Natural killer cell treated with Interleukin-12 subunit alpha and Interleukin-12 subunit beta and Interleukin-15 and Interleukin-18, amount 100 ng/mL, for 72 hours (primary cell): Measurements from ENCODE around the gene PRKN. TPM values are rescaled to one million over a fixed set of nuclear protein-coding genes. Genes with fewer than 3 reads are reported as not detected.
A peak's percentile ranks its signal among the peaks of the same experiment; 100 is the strongest.

ENCODE experiments used
- ATAC-seq, 2 donors: fragments of 150-1000 bp; cut with Tn5 transposase in 1 of 2; sonication (Bioruptor Pico), chemical (Tn5 transposase) in 1 of 2; 2 replicates each; pipeline ENCODE4 v1.10.0; 2021
- DNase-seq: peaks from one replicate; pipeline ENCODE4 v3.0.0; 2022; ENCODE audit warnings: low spot score
- H3K27ac Mint-ChIP-seq, 2 donors: 1 replicate in 1 of 2; 2 replicates in 1 of 2; pipeline ENCODE4 v1.8.0; 2022; ENCODE audit warnings: mixed read lengths in 2 of 2, mild to moderate bottlenecking in 1 of 2, moderate library complexity in 1 of 2
- H3K27me3 Mint-ChIP-seq, 2 donors: 1 replicate in 1 of 2; 2 replicates in 1 of 2; pipeline ENCODE4 v1.8.0; 2022; ENCODE audit warnings: mixed read lengths in 2 of 2
- H3K36me3 Mint-ChIP-seq: one replicate; pipeline ENCODE4 v1.8.0; 2022; ENCODE audit warnings: mixed read lengths
- H3K4me1 Mint-ChIP-seq, 2 donors: 1 replicate in 1 of 2; 2 replicates in 1 of 2; pipeline ENCODE4 v1.8.0; 2022; ENCODE audit warnings: low read depth in 2 of 2, mixed read lengths in 2 of 2, mild to moderate bottlenecking in 1 of 2
- H3K4me3 Mint-ChIP-seq: one replicate; pipeline ENCODE4 v1.8.0; 2022; ENCODE audit warnings: mixed read lengths
- H3K9me3 Mint-ChIP-seq: 2 replicates; pipeline ENCODE4 v1.8.0; 2022; ENCODE audit warnings: mixed read lengths
- total RNA-seq, 2 donors: library from RNA; stranded (reverse); gene quantifications; one replicate each; pipeline ENCODE4 v1.2.3, GENCODE V29; 2022

PRKN gene
- total RNA-seq, 2 donors from 2014 or later: not detected

GRCh38 chr6:161486361-161487216 is 1241.0 kb downstream of the PRKN start:
- DNase-seq (no peak), ATAC-seq (peak in 1 of 2 donors; percentile 6)
- Mint-ChIP-seq H3K9me3 (no peaks in the 10 kb centered on the region), H3K36me3 (no peaks in the 10 kb centered on the region), H3K4me1 (no peaks in the 10 kb centered on the region), H3K27me3 (peaks cover 18 to 19% of the 10 kb centered on the region in 2 donors), H3K4me3 (no peak overlapping the region), H3K27ac (no peak overlapping the region)

GRCh38 chr6:161482517-161482858 is 1245.1 kb downstream of the PRKN start:
- ATAC-seq (no peak), DNase-seq (no peak)
- H3K27me3 Mint-ChIP-seq: peaks cover 10 to 11% of the 10 kb centered on the region in 2 donors
- H3K36me3 Mint-ChIP-seq: no peaks in the 10 kb centered on the region
- H3K27ac Mint-ChIP-seq: no peak overlapping the region
- H3K4me3 Mint-ChIP-seq: no peak overlapping the region
- H3K9me3 Mint-ChIP-seq: no peaks in the 10 kb centered on the region
- H3K4me1 Mint-ChIP-seq: no peaks in the 10 kb centered on the region

- no peak for DNase-seq
- H3K4me1 Mint-ChIP-seq: no peaks in the 10 kb centered on the region
- no peak overlapping the region for H3K4me3 Mint-ChIP-seq
- no peak overlapping the region for H3K27ac Mint-ChIP-seq
- H3K27me3 Mint-ChIP-seq: peaks cover 5 to 9% of the 10 kb centered on the region in 2 donors
- no peaks in the 10 kb centered on the region for H3K9me3 Mint-ChIP-seq
- H3K36me3 Mint-ChIP-seq: no peaks in the 10 kb centered on the region
- ATAC-seq: no peak
Measured at GRCh38 chr6:161481786-161482516, 1245.6 kb downstream of the PRKN start.

- no peak for DNase-seq
- no peak for ATAC-seq
- H3K9me3 Mint-ChIP-seq: no peaks in the 10 kb centered on the region
- H3K27me3 Mint-ChIP-seq: peaks cover 0 to 7% of the 10 kb centered on the region in 2 donors
- no peak overlapping the region for H3K4me3 Mint-ChIP-seq
- no peaks in the 10 kb centered on the region for H3K4me1 Mint-ChIP-seq
- no peak overlapping the region for H3K27ac Mint-ChIP-seq
- no peaks in the 10 kb centered on the region for H3K36me3 Mint-ChIP-seq
Measured at GRCh38 chr6:161480421-161481155, 1247.0 kb downstream of the PRKN start.

- DNase-seq (no peak), ATAC-seq (no peak)
- Mint-ChIP-seq H3K27me3 (peaks cover 0 to 5% of the 10 kb centered on the region in 2 donors), H3K4me3 (no peak overlapping the region), H3K27ac (no peak overlapping the region), H3K36me3 (no peaks in the 10 kb centered on the region), H3K4me1 (no peaks in the 10 kb centered on the region), H3K9me3 (no peaks in the 10 kb centered on the region)
Measured at GRCh38 chr6:161479376-161479775, 1248.2 kb downstream of the PRKN start.

- H3K27me3 Mint-ChIP-seq: peaks cover 0 to 9% of the 10 kb centered on the region in 2 donors
- H3K4me3 Mint-ChIP-seq: no peak overlapping the region
- ATAC-seq (no peak), DNase-seq (no peak)
- no peaks in the 10 kb centered on the region for H3K36me3 Mint-ChIP-seq
- H3K9me3 Mint-ChIP-seq: no peaks in the 10 kb centered on the region
- H3K4me1 Mint-ChIP-seq: no peaks in the 10 kb centered on the region
- H3K27ac Mint-ChIP-seq: no peak overlapping the region
Measured at GRCh38 chr6:161477876-161478425, 1249.6 kb downstream of the PRKN start.

GRCh38 chr6:161476711-161477110 is 1250.9 kb downstream of the PRKN start:
- Mint-ChIP-seq H3K27ac (no peak overlapping the region), H3K36me3 (no peaks in the 10 kb centered on the region), H3K4me3 (no peak overlapping the region), H3K9me3 (no peaks in the 10 kb centered on the region), H3K4me1 (no peaks in the 10 kb centered on the region), H3K27me3 (peaks cover 0 to 16% of the 10 kb centered on the region in 2 donors)
- ATAC-seq: no peak
- no peak for DNase-seq

- Mint-ChIP-seq H3K27me3 (peaks cover 0 to 9% of the 10 kb centered on the region in 2 donors), H3K4me3 (no peak overlapping the region), H3K4me1 (peaks cover 0 to 6% of the 10 kb centered on the region in 2 donors), H3K36me3 (no peaks in the 10 kb centered on the region), H3K9me3 (no peaks in the 10 kb centered on the region), H3K27ac (no peak overlapping the region)
- DNase-seq (no peak), ATAC-seq (no peak)
Measured at GRCh38 chr6:161465403-161465802, 1262.2 kb downstream of the PRKN start.

GRCh38 chr6:161463071-161463470 is 1264.5 kb downstream of the PRKN start:
- Mint-ChIP-seq H3K27me3 (no peaks in the 10 kb centered on the region), H3K9me3 (no peaks in the 10 kb centered on the region), H3K4me3 (no peak overlapping the region), H3K27ac (no peak overlapping the region), H3K36me3 (no peaks in the 10 kb centered on the region), H3K4me1 (peaks cover 18 to 19% of the 10 kb centered on the region in 2 donors)
- no peak for DNase-seq
- ATAC-seq: no peak

- H3K27ac Mint-ChIP-seq: peak overlapping the region in 1 of 2 donors; percentile 8
Measured at GRCh38 chr6:161462148-161462547, 1265.4 kb downstream of the PRKN start.

GRCh38 chr6:161459008-161459615 is 1268.5 kb downstream of the PRKN start:
- Mint-ChIP-seq H3K9me3 (no peaks in the 10 kb centered on the region), H3K4me1 (peaks cover 26 to 29% of the 10 kb centered on the region in 2 donors), H3K27me3 (no peaks in the 10 kb centered on the region), H3K27ac (peak overlapping the region; percentile 49 to 65), H3K36me3 (no peaks in the 10 kb centered on the region), H3K4me3 (peak overlapping the region; percentile 43)
- ATAC-seq: peak; percentile 83 to 89
- no peak for DNase-seq

More at GRCh38 chr6:161462148-161462547, 1265.4 kb downstream of the PRKN start:
- DNase-seq (no peak), ATAC-seq (no peak)
- H3K27me3 Mint-ChIP-seq: no peaks in the 10 kb centered on the region
- H3K36me3 Mint-ChIP-seq: no peaks in the 10 kb centered on the region
- H3K4me3 Mint-ChIP-seq: no peak overlapping the region
- H3K4me1 Mint-ChIP-seq: peaks cover 26 to 28% of the 10 kb centered on the region in 2 donors
- no peaks in the 10 kb centered on the region for H3K9me3 Mint-ChIP-seq

GRCh38 chr6:161458201-161458951 is 1269.2 kb downstream of the PRKN start:
- DNase-seq (no peak), ATAC-seq (no peak)
- no peaks in the 10 kb centered on the region for H3K27me3 Mint-ChIP-seq
- H3K4me3 Mint-ChIP-seq: peak overlapping the region; percentile 43
- peaks cover 26 to 29% of the 10 kb centered on the region in 2 donors for H3K4me1 Mint-ChIP-seq
- H3K27ac Mint-ChIP-seq: peak overlapping the region; percentile 49 to 65
- no peaks in the 10 kb centered on the region for H3K36me3 Mint-ChIP-seq
- H3K9me3 Mint-ChIP-seq: no peaks in the 10 kb centered on the region
